ENCODE results near the gene PSMF1.

PSMF1 gene

DNA sequence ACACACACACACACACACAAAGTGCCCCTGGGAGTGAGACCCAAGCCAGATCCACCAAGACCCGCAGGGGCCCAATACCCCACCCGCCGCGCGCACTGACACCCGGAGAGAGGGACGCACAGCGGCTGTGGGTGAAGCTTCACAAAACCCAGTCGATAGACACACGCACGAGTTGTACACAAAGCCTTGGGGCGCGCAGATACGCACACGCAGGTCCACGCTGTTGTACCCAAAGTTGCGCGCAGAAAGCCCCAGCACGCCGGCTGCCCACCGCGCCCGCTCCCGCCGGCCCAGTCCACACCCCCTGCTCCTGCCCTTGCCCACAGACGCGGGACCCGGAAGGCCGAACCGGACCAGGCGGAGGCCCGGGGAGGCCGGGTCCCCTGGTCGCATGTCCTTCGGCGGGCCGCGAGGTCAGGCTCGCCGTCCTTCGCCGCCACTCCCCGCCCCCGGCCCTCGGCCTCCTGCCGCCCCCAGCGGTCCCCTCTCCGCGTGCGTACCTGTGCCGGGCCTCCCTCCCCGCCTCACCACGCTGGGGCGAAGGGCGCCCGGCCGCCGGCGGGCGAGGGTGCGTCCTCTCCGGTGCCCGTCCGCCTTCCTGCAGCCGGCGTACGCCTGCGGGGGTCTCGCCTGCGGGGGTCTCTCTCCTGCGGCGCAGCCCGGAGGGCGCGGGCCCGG lies 66.4 kb downstream of the PSMF1 start, which contains the start of gene TMEM74B:
TSS of gene TMEM74B (minus strand) at position 344 of the 678 bp plus-strand sequence. CDS start 1,180 bp downstream, outside the sequence.
- DNase-seq = no peak
- in situ Hi-C loops (cut with MboI; ENCODE audit: low pct_unique_long_range_greater_than_20kb, low sequenced_read_pairs) = no loop called here

DNA sequence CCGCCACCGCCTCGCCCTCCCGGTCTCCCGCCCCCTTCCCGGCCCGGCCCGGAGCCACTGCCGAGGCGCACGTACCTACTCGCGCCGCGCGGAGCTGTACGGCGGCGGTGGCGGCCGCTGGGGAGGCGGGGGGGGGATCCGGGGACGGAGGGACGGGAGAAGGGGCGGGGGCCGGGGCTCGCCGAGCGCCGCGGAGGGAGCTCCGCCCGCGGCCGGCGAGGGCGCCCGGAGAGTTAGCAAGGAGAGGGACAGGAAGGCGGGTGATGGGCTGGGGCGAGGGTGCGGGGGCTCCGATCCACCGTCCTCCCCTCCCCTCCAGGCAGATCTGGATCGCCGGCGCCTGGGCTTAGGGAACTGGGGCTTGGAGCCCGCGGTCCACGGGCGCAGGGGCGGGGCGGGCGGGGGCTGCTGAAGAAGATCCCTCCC lies 66.9 kb downstream of the PSMF1 start:
- DNase-seq = no peak
- in situ Hi-C loops (cut with MboI; ENCODE audit: low pct_unique_long_range_greater_than_20kb, low sequenced_read_pairs) = no loop called here

DNA sequence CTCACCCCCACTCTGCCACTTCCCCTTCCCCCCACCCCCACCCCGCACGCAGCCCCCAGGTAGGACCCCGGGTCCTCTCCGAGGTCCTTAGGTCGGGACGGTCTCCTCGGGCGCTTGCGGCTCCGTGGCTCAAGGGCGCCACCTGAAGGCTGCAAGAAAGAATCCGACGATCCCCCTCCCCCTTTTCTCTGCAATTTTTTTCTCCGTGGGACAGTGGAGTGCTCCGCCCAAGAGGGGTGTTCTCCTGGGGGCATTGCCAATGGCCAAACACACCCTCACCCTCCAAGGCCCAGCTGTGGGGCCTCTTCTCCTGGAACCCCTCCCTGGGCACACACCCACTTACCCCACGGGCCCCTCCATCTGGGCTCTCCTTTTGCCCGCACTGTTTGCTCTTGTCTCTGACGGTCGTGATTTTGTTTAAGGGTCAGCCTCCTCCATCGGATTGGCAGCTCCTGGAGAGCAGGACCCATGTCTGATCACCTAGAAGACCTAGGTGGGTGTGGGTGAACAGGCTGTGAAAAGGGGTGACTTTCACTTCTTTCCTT lies 67.5 kb downstream of the PSMF1 start:
- peak; percentile 64 for DNase-seq
- in situ Hi-C loops (cut with MboI; ENCODE audit: low pct_unique_long_range_greater_than_20kb, low sequenced_read_pairs) = no loop called here

DNA sequence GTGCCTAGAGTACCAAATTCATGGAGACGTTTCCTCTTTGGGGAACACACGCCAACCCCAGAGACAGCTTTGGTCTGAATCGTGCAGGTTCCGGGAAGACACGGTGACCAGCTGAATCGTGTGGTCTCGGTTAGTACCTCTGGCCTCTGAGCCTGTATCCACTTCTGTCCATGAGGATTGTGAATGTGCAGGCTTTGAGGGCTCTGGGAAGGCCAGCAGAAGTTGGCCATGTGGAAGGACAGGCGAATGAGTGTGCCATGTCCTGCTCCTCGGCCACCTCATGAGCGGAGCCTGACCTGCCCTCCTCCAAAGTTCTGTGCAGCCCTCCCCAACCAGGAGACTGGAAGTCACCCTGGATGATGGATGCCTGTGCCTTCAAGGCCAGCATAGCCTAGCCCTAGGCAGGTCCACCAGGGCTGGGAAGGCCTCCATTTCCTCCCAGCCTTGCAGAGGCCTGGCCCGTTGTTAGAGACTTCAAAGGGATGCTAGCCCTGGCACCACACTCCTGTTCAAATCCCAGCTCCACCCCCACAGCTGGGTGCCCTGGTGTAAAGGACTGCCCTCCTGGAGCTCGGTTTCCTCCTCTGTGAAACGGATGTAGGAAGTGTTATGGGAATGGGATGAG lies 68.1 kb downstream of the PSMF1 start:
- in situ Hi-C loops (cut with MboI; ENCODE audit: low pct_unique_long_range_greater_than_20kb, low sequenced_read_pairs) = no loop called here
- no peak for DNase-seq

DNA sequence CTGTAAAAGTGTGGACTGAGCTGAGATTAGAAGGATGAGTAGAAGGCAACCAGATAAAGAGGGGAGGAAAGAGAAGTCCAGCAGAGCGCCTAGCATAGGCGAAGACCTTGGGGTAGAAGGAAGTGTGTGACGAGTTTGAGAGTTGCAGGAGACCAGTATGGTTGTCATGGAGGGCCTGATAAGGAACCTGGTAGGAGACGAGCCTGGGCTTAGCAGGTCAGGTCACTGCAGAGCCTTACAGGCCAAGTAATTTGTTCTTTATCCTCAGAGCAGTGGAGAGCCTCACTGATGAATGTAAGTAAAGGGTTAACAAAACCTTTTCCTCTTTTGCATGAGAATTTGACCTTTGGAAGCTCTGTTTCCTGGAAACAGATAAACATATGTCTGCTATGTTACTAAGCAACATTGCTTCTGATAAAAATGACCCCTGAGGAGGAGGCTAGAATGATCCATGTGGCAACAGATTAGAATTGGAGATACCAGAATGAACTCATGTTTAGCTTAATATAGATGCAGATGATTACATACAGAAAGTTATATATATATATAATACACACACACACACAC lies 69.3 kb downstream of the PSMF1 start:
- no peak for DNase-seq
- in situ Hi-C loops (cut with MboI; ENCODE audit: low pct_unique_long_range_greater_than_20kb, low sequenced_read_pairs) = no loop called here

DNA sequence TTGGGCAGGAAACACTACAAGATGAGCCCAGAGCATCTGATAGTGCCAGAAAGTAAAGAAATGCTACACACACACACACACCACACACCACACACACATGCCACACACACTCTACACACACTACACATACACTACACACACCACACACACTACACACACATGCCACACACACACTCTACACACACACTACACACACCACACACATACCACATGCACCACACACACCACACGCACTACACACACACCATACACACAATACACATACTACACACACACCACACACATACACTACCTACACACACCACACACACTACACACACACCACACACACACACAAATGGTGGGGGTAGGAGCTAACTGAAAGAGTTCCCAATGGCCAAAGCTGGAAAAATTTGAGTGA lies 69.9 kb downstream of the PSMF1 start:
- no peak for DNase-seq
- in situ Hi-C loops (cut with MboI; ENCODE audit: low pct_unique_long_range_greater_than_20kb, low sequenced_read_pairs) = no loop called here

DNA sequence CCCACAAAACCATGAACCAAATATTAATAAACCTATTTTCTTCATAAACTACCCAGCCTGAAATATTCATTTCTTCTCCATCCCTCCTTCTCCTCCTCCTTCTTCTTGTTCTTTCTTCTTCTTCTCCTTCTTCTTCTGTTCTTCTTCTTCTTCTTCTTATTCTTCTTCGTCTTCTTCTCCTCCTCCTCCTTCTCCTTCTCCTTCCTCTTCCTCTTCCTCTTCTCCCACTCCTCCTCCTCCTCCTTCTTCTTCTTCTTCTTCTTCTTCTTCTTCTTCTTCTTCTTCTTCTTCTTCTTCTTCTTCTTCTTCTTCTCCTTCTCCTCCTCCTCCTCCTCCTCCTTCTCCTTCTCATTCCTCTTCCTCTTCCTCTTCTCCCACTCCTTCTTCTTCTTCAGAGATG lies 71.4 kb downstream of the PSMF1 start:
- no peak for DNase-seq
- in situ Hi-C loops (cut with MboI; ENCODE audit: low pct_unique_long_range_greater_than_20kb, low sequenced_read_pairs) = no loop called here

DNA sequence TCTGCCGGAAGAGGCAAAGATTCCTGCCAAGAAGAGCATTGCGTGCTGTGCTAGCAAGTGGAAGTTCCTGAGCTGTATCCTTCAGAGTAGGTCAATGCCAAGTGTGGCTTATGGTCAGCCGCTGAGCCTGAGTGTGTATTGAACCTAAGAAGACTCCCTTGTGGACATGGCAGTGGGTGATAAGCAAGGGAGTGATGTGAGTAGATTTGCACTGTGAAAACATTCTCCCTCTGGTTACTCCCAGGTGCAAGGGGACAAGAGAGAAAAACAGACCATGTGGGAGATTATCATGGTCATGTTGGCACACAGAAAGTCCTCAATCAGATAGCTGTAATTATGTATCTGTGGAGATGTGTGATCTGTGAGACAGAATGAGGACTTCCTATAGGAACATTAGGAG lies 72.4 kb downstream of the PSMF1 start:
- DNase-seq = no peak
- in situ Hi-C loops (cut with MboI; ENCODE audit: low pct_unique_long_range_greater_than_20kb, low sequenced_read_pairs) = no loop called here

DNA sequence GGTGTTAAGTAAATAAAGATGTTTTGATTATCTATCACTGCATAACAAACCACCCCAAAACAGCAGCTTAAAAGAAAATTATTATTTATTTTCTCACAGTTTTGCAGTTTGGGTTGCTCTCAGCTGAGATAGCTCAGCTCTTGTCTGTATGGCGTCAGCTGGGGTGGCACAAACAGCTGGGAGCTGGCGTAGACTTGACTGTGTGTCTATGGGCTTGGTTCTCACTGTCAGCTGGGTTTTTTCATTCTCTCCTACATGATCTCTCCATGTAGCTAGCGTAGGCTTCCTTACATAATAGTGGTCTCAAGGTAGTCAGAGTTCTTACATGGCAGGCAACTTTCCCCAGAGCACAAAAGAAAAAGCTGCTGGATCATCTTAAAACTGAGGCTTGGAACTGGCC lies 72.9 kb downstream of the PSMF1 start:
- in situ Hi-C loops (cut with MboI; ENCODE audit: low pct_unique_long_range_greater_than_20kb, low sequenced_read_pairs) = no loop called here
- DNase-seq = no peak

DNA sequence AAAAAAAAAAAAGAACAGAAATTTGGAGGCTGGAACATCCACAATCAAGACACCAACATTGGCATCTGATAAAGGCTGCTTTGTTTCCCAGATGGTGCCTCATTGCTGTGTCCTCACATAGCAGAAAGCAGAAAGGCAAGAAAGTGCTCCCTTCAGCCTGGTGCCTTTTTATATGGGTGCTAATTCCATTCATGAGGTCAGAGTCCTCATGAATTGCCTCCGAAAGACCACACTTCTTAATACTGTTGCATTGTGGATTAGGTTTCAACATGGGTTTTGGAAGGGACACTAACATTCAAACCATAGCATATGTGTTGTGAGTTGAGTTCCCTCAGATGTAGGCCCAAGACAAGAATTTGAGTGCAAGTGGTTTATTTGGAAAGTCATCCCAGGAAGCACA lies 76.8 kb downstream of the PSMF1 start:
- DNase-seq = no peak
- in situ Hi-C loops (cut with MboI; ENCODE audit: low pct_unique_long_range_greater_than_20kb, low sequenced_read_pairs) = no loop called here

DNA sequence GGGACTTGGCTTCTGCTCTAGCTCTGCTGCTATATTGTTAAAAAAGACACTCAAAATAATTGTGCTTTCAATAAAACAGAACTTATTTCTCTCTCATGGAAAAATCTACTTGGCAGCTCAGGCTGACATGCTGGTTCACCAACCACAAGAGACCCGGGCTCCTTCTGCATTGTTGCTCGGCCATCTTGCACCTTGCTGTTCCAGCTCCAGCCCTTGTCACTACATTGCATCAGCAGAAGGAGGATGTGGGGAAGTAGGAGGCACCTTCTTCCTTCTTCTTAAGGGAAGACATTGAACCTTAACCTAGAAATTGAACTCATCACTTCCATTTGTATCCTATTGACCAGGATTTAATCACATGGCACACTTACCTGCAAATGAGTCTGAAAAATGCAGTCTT lies 78.2 kb downstream of the PSMF1 start:
- DNase-seq = no peak
- in situ Hi-C loops (cut with MboI; ENCODE audit: low pct_unique_long_range_greater_than_20kb, low sequenced_read_pairs) = no loop called here

DNA sequence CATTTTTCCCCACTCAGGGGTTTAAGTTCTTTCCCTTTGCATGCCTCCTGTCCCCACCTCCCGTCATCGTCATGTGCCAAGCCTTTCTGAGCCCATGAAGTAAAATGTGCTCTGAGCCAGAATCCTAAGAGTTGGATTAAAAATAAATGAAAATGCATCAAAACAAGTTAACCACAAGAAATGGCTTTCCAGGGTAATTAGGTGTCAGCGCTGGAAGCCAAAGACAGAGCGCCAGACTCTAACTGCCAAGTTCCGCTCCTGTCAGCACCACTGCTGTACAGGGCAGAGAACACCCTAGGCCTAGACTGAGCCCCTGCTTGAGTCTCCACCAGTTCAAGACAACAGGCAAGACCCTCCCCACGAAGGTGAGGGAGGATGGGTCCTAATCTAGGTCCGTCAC lies 79.4 kb downstream of the PSMF1 start:
- DNase-seq = no peak
- in situ Hi-C loops (cut with MboI; ENCODE audit: low pct_unique_long_range_greater_than_20kb, low sequenced_read_pairs) = no loop called here

DNA sequence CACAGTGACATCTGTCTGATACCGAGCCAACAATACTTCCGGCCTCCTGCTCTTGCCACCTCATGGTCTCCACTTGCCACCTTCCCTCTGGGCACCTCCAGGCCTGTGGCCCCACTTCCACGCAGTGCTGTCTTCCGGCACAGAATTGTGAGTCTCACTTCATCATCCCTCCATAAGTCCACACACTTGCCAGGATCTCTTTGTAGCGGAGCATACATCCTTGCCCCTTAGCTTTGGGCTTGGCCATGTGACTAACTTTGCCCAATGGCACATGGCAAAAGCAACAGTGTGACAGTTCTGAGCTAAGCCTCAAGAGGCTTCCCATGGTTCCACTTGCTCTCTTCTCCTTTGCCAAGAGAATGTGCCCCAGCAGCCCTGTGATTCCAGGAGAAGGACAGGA lies 80.3 kb downstream of the PSMF1 start:
- in situ Hi-C loops (cut with MboI; ENCODE audit: low pct_unique_long_range_greater_than_20kb, low sequenced_read_pairs) = no loop called here
- DNase-seq = no peak

DNA sequence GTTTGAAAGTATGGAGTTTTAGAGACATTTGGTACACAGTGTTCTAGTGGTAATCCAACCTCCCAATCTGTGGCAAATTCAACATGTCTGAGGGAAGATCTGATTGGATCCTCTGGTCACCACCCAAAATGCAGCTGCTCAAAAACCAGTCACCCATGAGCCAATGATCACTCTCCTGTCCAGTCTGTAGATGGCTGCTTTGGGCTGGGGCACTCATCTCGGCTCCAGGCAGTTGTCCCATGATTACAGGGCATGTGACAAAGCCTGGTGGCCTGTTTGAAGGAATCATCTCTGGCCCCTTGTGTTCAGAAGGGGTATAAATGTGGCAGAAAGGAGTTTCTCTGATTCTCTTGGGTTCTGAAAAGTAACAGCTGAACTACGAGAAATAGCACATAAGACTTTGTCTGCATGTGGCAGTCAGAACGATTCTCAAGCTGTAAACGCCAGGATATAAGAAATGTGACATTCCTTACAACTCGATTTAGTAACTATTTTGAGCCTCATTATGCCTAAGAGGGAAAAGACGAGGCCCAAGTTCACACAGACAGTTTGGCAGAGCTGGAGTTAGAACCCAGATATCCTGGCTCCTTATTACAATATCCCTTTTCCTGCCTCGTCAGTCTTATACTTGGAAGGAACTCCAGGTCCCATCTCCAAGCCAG lies 80.9 kb downstream of the PSMF1 start:
- in situ Hi-C loops (cut with MboI; ENCODE audit: low pct_unique_long_range_greater_than_20kb, low sequenced_read_pairs) = no loop called here
- DNase-seq = no peak

DNA sequence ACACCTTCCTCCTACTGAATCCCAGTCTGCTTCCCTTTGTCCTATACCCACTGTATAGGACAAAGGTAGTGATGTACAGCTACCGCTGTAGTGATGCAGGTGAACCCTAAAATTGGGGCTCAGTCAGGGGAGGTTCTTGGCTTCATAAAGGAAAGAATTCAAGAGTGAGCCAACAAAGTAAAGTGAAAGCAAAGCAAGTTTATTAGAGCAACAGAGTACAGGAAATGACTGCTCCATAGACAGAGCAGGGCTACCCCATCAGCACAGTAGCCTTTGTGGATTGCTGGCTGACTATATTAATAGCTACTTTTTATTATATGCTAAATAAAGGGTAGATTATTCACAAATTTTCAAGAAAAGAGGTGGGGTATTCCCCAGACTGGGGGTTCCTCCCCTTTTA lies 81.6 kb downstream of the PSMF1 start:
- in situ Hi-C loops (cut with MboI; ENCODE audit: low pct_unique_long_range_greater_than_20kb, low sequenced_read_pairs) = no loop called here
- no peak for DNase-seq

DNA sequence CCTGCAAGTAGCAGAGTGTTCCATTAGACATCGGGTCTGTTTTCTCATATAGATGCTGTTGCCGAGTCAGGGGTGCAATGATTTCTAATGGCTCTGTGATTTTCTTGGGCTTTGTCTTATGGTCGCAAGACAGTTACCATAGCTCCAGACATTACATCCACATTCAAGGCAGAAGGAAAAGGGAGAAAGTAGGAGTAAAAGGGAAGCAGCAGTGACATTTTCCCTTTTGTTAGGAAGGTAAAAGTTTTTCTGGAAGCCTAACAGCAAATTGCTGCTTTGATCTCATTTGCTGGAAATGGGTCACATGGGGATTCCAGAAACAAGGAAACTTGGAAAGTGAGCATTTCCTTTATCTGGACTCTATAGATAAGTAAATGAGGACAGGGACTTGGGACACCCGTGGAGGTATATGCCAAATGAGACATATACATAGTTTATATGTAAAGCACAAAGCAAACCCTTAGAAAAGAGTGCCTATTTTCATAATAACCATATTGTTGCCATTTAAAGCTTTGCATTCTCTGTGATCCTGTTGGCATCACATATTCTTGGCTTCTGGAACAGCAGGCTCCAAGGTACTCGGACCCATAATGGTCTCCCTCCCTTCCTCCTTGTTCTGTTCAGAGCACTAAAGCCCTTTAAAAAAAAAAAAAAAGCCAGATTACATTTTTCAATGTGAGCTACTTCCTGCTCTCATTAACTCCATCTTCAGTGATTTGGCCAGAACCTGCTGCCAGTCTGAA lies 84.5 kb downstream of the PSMF1 start, which contains the start of gene C20orf202:
TSS of gene C20orf202 (plus strand) at position 693 of the 743 bp plus-strand sequence. CDS start 132 bp downstream, outside the sequence.
- in situ Hi-C loops (cut with MboI; ENCODE audit: low pct_unique_long_range_greater_than_20kb, low sequenced_read_pairs) = no loop called here

DNA sequence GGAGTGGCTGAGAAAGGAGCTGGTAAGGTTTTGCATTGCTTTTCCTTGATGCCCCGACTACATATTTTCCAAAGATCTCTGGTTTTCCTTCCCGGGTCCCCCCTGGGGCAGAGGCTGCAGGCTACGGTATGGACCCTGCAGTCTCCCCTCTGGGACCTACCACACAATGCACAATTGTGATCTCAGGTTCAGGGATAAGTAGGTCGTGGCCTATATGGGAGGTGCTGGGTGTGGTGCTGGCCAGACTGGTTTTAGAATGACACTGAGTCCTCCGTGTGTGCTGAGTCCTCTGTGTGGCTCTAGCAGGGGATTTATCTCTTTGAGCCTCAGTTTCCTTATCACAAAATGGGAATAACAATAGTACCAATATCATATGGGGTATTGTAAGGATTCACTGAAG lies 85.2 kb downstream of the PSMF1 start:
- no peak for DNase-seq
- in situ Hi-C loops (cut with MboI; ENCODE audit: low pct_unique_long_range_greater_than_20kb, low sequenced_read_pairs) = no loop called here

More for the DNA sequence above, 84.5 kb downstream of the PSMF1 start, which contains the start of gene C20orf202:
- DNase-seq = no peak

DNA sequence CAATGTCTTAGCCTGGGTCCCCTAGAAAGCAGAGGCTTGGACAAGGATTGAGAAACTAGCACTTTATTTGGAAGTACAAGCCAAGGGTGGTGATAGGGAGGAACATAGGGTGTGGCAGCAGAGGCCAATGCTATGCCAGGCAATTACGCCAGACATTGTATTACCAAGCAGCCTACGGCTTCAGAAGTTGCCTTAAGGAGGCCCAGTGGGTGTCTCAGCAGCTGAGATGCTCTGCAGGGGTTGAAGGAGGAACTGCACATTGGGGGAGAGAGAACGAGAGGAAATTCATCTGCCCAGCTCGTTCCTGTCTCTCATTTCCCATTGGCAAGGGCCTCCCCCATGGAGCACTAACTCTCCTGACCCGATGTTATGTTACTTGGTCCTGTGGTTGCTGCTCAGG lies 85.7 kb downstream of the PSMF1 start:
- in situ Hi-C loops (cut with MboI; ENCODE audit: low pct_unique_long_range_greater_than_20kb, low sequenced_read_pairs) = no loop called here

DNA sequence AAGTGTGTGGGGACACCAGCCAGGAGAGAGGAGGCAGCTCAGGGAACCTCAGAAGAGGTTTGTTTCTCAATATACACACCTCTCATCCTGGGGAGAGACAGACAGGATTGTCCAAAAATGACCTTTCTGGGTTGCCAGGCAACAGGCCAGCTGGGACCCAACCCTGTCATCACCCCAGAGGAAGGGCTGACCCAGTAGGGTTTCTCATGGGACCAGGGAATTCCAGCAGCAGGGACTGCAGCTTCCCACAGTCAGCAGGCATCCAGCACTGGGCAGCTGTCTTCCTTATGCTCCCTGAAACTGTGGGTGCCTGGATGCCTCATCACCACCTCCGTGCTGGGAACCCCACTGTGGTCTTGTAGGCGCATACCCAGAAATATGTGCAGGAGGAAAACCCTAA lies 86.2 kb downstream of the PSMF1 start:
- in situ Hi-C loops (cut with MboI; ENCODE audit: low pct_unique_long_range_greater_than_20kb, low sequenced_read_pairs) = no loop called here
- no peak for DNase-seq

More for the DNA sequence above, 85.7 kb downstream of the PSMF1 start:
- DNase-seq = peak; percentile 24

Measured in KBM-7 (cell line).